HCT116 (cell line): ENCODE measurements around the gene DYNC2H1.

Source experiments
- CBX3 ChIP-seq: IDR thresholded peaks from 2 replicates; pipeline ENCODE4 v1.6.1; 2012; ENCODE audit warnings: low read depth
- CEBPB ChIP-seq: IDR thresholded peaks from 2 replicates; pipeline ENCODE4 v1.6.1; 2012; ENCODE audit warnings: low read depth
- EGR1 ChIP-seq: IDR thresholded peaks from 2 replicates; pipeline ENCODE4 v1.6.1; 2012; ENCODE audit warnings: low read depth
- EZH2 ChIP-seq: fragments of 200-600 bp; sonication (generic); IDR thresholded peaks from 2 replicates; pipeline ENCODE4 v1.6.1; 2017; ENCODE audit warnings: antibody characterized with exemption, mixed run types
- EZH2phosphoT487 ChIP-seq: fragments of 200-600 bp; IDR thresholded peaks from 2 replicates; pipeline ENCODE4 v1.6.1; 2018; ENCODE audit warnings: antibody characterized with exemption, borderline replicate concordance
- JUND ChIP-seq: IDR thresholded peaks from 2 replicates; pipeline ENCODE4 v1.6.1; 2012
- POLR2A ChIP-seq: IDR thresholded peaks from 2 replicates; pipeline ENCODE4 v1.7.0; 2011; ENCODE audit warnings: borderline replicate concordance; ENCODE audit not compliant: insufficient read depth, insufficient read length; ENCODE audit errors: extremely low read depth
- POLR2AphosphoS5 ChIP-seq: IDR thresholded peaks from 2 replicates; pipeline ENCODE4 v1.6.1; 2011; ENCODE audit warnings: mild to moderate bottlenecking, low read depth, low read length, moderate library complexity
- SP1 ChIP-seq: IDR thresholded peaks from 2 replicates; pipeline ENCODE4 v1.6.1; 2012; ENCODE audit warnings: low read depth
- TCF7L2 ChIP-seq: IDR thresholded peaks from 2 replicates; pipeline ENCODE4 v1.7.0; 2011; ENCODE audit warnings: borderline replicate concordance, inconsistent platforms; ENCODE audit not compliant: insufficient read depth, insufficient read length; ENCODE audit errors: extremely low read depth
- TF ChIP-seq, protein P1 (sequence below), 3 experiments: fragments of 200-600 bp in 1 of 3; sonication (generic) in 1 of 3; IDR thresholded peaks in 2 of 3; conservative IDR thresholded peaks in 1 of 3; 2 replicates each; pipeline ENCODE4 v1.5.1; 2012 to 2017; ENCODE audit warnings: low read depth in 2 of 3, low read length in 2 of 3, antibody characterized with exemption in 1 of 3, borderline replicate concordance in 1 of 3, control low read depth in 1 of 3, mild to moderate bottlenecking in 1 of 3, mixed read lengths in 1 of 3, mixed run types in 1 of 3, moderate library complexity in 1 of 3; ENCODE audit not compliant: insufficient read depth in 1 of 3
- TF ChIP-seq, protein P2 (sequence below): IDR thresholded peaks from 2 replicates; pipeline ENCODE4 v1.6.1; 2012; ENCODE audit warnings: low read depth
- TF ChIP-seq, protein P3 (sequence below): IDR thresholded peaks from 2 replicates; pipeline ENCODE4 v1.6.1; 2012
- TF ChIP-seq, protein P4 (sequence below): IDR thresholded peaks from 2 replicates; pipeline ENCODE4 v1.6.1; 2012

DNA sequence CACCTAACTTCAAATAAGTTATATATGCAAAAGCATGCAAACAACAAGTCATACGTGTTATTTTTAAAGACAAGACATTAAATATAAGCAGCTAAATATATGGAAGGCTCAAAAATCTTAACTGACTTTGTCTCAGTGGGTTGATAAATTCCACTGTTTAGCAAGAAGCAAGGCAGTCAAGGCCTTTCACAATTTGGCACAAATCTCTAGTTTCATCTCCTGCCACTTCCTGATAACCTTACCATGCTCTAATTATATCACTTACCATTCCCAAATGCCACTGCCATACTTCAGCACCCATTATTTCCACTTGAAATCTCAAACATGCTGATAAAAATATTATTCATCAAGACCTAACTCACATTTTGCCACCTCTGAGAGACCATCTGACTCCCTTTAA, 42.1 kb upstream of the DYNC2H1 start:
- TF ChIP-seq EZH2 (no peak), POLR2AphosphoS5 (no peak), POLR2A (no peak), SP1 (no peak), EZH2phosphoT487 (no peak), TCF7L2 (no peak), EGR1 (no peak), CBX3 (no peak), CEBPB (no peak), JUND (no peak)
- TF ChIP-seq, protein P1, sequence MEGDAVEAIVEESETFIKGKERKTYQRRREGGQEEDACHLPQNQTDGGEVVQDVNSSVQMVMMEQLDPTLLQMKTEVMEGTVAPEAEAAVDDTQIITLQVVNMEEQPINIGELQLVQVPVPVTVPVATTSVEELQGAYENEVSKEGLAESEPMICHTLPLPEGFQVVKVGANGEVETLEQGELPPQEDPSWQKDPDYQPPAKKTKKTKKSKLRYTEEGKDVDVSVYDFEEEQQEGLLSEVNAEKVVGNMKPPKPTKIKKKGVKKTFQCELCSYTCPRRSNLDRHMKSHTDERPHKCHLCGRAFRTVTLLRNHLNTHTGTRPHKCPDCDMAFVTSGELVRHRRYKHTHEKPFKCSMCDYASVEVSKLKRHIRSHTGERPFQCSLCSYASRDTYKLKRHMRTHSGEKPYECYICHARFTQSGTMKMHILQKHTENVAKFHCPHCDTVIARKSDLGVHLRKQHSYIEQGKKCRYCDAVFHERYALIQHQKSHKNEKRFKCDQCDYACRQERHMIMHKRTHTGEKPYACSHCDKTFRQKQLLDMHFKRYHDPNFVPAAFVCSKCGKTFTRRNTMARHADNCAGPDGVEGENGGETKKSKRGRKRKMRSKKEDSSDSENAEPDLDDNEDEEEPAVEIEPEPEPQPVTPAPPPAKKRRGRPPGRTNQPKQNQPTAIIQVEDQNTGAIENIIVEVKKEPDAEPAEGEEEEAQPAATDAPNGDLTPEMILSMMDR (IDR thresholded peaks at IDR 0.05 in 2 of 3, conservative IDR thresholded peaks at IDR 0.05 in 1 of 3; ENCODE audit: borderline replicate concordance in 1 of 3, insufficient read depth in 1 of 3, low read depth in 2 of 3, low read length in 2 of 3) = no peak
- TF ChIP-seq, protein P2, sequence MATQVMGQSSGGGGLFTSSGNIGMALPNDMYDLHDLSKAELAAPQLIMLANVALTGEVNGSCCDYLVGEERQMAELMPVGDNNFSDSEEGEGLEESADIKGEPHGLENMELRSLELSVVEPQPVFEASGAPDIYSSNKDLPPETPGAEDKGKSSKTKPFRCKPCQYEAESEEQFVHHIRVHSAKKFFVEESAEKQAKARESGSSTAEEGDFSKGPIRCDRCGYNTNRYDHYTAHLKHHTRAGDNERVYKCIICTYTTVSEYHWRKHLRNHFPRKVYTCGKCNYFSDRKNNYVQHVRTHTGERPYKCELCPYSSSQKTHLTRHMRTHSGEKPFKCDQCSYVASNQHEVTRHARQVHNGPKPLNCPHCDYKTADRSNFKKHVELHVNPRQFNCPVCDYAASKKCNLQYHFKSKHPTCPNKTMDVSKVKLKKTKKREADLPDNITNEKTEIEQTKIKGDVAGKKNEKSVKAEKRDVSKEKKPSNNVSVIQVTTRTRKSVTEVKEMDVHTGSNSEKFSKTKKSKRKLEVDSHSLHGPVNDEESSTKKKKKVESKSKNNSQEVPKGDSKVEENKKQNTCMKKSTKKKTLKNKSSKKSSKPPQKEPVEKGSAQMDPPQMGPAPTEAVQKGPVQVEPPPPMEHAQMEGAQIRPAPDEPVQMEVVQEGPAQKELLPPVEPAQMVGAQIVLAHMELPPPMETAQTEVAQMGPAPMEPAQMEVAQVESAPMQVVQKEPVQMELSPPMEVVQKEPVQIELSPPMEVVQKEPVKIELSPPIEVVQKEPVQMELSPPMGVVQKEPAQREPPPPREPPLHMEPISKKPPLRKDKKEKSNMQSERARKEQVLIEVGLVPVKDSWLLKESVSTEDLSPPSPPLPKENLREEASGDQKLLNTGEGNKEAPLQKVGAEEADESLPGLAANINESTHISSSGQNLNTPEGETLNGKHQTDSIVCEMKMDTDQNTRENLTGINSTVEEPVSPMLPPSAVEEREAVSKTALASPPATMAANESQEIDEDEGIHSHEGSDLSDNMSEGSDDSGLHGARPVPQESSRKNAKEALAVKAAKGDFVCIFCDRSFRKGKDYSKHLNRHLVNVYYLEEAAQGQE = no peak
- TF ChIP-seq, protein P3, sequence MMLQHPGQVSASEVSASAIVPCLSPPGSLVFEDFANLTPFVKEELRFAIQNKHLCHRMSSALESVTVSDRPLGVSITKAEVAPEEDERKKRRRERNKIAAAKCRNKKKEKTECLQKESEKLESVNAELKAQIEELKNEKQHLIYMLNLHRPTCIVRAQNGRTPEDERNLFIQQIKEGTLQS = no peak
- TF ChIP-seq, protein P4, sequence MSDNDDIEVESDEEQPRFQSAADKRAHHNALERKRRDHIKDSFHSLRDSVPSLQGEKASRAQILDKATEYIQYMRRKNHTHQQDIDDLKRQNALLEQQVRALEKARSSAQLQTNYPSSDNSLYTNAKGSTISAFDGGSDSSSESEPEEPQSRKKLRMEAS = no peak
